ENCODE data around the gene ALG8. TPM values are rescaled to one million over a fixed set of nuclear protein-coding genes. Genes with fewer than 3 reads are reported as not detected.
A peak's percentile ranks its signal among the peaks of the same experiment; 100 is the strongest.

Gene ALG8
- total and polyA plus RNA-seq, 8 donors = 10.8 to 29.0 (median 17.8) TPM

DNA sequence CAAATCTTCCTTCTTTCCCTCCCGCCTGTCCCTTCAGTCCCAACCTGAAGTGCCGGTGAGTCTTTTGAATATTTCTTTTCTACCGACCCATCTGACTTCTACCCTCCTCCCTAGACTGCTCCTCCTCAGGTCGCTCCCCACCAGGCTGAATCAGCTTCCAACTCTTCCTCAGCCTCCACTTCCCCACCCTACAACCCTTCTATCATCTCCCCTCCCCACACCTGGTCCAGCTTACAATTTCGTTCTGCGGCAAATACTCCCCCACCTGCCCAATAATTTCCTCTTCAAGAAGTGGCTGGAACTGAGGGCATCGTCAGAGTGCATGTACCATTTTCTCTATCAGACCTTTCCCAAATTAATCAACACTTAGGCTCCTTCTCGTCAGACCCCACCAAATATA, 57.3 kb downstream of the ALG8 start:
- WGBS, 2 donors = 78 to 81% methylated on average over 8 of the region's 8 CpGs
- DNase-seq = no peak
- H3K36me3 ChIP-seq = no peaks in the 10 kb centered on the region
- no peak overlapping the region for H3K4me3 ChIP-seq
- TF ChIP-seq, protein P1, sequence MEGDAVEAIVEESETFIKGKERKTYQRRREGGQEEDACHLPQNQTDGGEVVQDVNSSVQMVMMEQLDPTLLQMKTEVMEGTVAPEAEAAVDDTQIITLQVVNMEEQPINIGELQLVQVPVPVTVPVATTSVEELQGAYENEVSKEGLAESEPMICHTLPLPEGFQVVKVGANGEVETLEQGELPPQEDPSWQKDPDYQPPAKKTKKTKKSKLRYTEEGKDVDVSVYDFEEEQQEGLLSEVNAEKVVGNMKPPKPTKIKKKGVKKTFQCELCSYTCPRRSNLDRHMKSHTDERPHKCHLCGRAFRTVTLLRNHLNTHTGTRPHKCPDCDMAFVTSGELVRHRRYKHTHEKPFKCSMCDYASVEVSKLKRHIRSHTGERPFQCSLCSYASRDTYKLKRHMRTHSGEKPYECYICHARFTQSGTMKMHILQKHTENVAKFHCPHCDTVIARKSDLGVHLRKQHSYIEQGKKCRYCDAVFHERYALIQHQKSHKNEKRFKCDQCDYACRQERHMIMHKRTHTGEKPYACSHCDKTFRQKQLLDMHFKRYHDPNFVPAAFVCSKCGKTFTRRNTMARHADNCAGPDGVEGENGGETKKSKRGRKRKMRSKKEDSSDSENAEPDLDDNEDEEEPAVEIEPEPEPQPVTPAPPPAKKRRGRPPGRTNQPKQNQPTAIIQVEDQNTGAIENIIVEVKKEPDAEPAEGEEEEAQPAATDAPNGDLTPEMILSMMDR (IDR thresholded peaks at IDR 0.05) = no peak
- H3K27ac ChIP-seq = no peak overlapping the region
- ATAC-seq = no peak
- intact Hi-C loops (cut with DNase I) = no loop called here
- peaks cover 5 to 13% (median 8%) of the 10 kb centered on the region in 3 donors for H3K4me1 ChIP-seq
- H3K9me3 ChIP-seq = no peaks in the 10 kb centered on the region
- no peak for FAIRE-seq
- no peaks in the 10 kb centered on the region for H3K27me3 ChIP-seq

- no peaks in the 10 kb centered on the region for H3K36me3 ChIP-seq
- FAIRE-seq (no peak), DNase-seq (no peak), ATAC-seq (no peak)
- 75 to 77% methylated on average over 6 of the region's 6 CpGs for WGBS, 2 donors
- no peak overlapping the region for H3K4me3 ChIP-seq
- TF ChIP-seq, protein P1 (IDR thresholded peaks at IDR 0.05) = no peak
- H3K9me3 ChIP-seq = no peaks in the 10 kb centered on the region
- H3K4me1 ChIP-seq = peaks cover 6 to 19% (median 8%) of the 10 kb centered on the region in 3 donors
- intact Hi-C loops (cut with DNase I) = no loop called here
- no peak overlapping the region for H3K27ac ChIP-seq
- no peaks in the 10 kb centered on the region for H3K27me3 ChIP-seq
Observed at GRCh38 chr11:78081583-78081982, 57.8 kb downstream of the ALG8 start.

- H3K4me3 ChIP-seq = no peak overlapping the region
- intact Hi-C loops (cut with DNase I) = no loop called here
- no peak for DNase-seq
- H3K36me3 ChIP-seq = no peaks in the 10 kb centered on the region
- no peak overlapping the region for H3K27ac ChIP-seq
- peaks cover 6 to 21% (median 8%) of the 10 kb centered on the region in 3 donors for H3K4me1 ChIP-seq
- 77 to 80% methylated on average over 11 of the region's 11 CpGs for WGBS, 2 donors
- FAIRE-seq = no peak
- no peaks in the 10 kb centered on the region for H3K27me3 ChIP-seq
- ATAC-seq = no peak
- H3K9me3 ChIP-seq = no peaks in the 10 kb centered on the region
- TF ChIP-seq, protein P1 (IDR thresholded peaks at IDR 0.05) = no peak
Observed at GRCh38 chr11:78080818-78081495, 58.5 kb downstream of the ALG8 start.

DNA sequence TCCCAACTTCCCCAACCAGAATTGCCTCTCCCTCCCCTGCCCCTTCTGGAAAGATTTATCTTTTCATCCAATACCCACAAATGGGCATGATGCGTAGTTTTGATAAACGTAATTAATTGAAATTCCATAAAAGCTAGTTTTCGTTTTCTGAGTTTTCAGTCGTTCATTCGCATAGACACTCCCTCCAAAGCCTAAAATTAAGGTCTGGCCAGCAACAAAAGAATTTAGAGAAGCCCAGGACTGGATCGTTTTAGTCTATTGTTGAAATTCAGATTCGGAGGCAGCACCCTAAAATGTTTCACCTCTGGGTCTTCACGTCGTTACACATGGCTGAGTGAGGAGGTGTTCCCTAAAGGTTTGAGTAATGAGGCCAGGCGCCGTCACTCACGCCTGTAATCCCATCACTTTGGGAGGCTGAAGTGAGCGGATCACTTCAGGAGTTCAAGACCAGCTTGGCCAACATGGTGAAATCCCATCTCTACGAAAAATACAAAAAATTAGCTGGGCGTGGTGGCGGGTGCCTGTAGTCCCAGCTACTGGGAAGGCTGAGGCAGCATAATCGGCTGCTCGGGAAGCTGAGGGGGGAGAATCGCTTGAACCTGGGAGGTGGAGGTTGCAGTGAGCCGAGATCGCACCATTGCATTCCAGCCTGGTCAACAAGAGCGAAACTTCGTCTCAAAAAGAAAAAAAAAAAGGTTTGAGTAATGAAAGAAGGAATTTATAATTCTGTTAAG, 59.2 kb downstream of the ALG8 start:
- 54 to 56% methylated on average over 23 of the region's 23 CpGs for WGBS, 2 donors
- H3K4me3 ChIP-seq = peak overlapping the region; percentile 87 to 97 (median 94)
- TF ChIP-seq, protein P1 (IDR thresholded peaks at IDR 0.05) = no peak
- no peak for DNase-seq
- H3K27ac ChIP-seq = peak overlapping the region; percentile 72 to 82 (median 78)
- intact Hi-C loops (cut with DNase I) = no loop called here
- peak in 1 of 4 donors; percentile 5 for ATAC-seq
- no peaks in the 10 kb centered on the region for H3K27me3 ChIP-seq
- no peaks in the 10 kb centered on the region for H3K36me3 ChIP-seq
- H3K4me1 ChIP-seq = peaks cover 8 to 22% (median 9%) of the 10 kb centered on the region in 3 donors
- H3K9me3 ChIP-seq = no peaks in the 10 kb centered on the region
- FAIRE-seq = no peak
